H7 (cell line): ENCODE data around the gene NBPF10. TPM values are rescaled to one million over a fixed set of nuclear protein-coding genes. Genes with fewer than 3 reads are reported as not detected.
"Not testable (repeated sequence)": the region's sequence is repeated elsewhere in the genome, so short reads cannot be mapped to it uniquely, and the experiment has no call there.

Experiments
- DNase-seq: peaks from one replicate; pipeline ENCODE4 v3.0.0; 2012
- H3K27me3 ChIP-seq: 2 replicates; pipeline ENCODE4 v1.6.0; 2011; ENCODE audit warnings: mild to moderate bottlenecking, low read length; ENCODE audit not compliant: control insufficient read depth, insufficient read depth
- H3K36me3 ChIP-seq: replicated peaks from 2 replicates; pipeline ENCODE4 v1.5.1; 2011; ENCODE audit warnings: low read length; ENCODE audit not compliant: control insufficient read depth, insufficient read depth
- H3K4me3 ChIP-seq: 2 replicates; pipeline ENCODE4 v1.5.1; 2011; ENCODE audit warnings: low read depth, mild to moderate bottlenecking, control low read depth, low read length, moderate library complexity; ENCODE audit not compliant: insufficient read depth
- total RNA-seq: library from RNA; depleted of rRNA; stranded (reverse); fragments of >200 nt; shearing (Covaris generic); gene quantifications from 2 replicates; pipeline ENCODE4 v1.2.3, GENCODE V29; 2014; rRNA removed

NBPF10 gene, protein sequence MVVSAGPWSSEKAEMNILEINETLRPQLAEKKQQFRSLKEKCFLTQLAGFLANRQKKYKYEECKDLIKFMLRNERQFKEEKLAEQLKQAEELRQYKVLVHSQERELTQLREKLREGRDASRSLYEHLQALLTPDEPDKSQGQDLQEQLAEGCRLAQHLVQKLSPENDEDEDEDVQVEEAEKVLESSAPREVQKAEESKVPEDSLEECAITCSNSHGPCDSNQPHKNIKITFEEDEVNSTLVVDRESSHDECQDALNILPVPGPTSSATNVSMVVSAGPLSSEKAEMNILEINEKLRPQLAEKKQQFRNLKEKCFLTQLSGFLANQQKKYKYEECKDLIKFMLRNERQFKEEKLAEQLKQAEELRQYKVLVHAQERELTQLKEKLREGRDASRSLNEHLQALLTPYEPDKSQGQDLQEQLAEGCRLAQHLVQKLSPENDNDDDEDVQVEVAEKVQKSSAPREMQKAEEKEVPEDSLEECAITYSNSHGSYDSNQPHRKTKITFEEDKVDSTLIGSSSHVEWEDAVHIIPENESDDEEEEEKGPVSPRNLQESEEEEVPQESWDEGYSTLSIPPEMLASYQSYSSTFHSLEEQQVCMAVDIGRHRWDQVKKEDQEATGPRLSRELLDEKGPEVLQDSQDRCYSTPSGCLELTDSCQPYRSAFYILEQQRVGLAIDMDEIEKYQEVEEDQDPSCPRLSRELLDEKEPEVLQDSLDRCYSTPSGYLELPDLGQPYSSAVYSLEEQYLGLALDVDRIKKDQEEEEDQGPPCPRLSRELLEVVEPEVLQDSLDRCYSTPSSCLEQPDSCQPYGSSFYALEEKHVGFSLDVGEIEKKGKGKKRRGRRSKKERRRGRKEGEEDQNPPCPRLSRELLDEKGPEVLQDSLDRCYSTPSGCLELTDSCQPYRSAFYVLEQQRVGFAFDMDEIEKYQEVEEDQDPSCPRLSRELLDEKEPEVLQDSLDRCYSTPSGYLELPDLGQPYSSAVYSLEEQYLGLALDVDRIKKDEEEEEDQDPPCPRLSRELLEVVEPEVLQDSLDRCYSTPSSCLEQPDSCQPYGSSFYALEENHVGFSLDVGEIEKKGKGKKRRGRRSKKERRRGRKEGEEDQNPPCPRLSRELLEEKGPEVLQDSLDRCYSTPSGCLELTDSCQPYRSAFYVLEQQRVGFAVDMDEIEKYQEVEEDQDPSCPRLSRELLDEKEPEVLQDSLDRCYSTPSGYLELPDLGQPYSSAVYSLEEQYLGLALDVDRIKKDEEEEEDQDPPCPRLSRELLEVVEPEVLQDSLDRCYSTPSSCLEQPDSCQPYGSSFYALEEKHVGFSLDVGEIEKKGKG (N-terminal part only)
- total RNA-seq = 0.42 and 0.89 TPM in 2 replicates

DNA sequence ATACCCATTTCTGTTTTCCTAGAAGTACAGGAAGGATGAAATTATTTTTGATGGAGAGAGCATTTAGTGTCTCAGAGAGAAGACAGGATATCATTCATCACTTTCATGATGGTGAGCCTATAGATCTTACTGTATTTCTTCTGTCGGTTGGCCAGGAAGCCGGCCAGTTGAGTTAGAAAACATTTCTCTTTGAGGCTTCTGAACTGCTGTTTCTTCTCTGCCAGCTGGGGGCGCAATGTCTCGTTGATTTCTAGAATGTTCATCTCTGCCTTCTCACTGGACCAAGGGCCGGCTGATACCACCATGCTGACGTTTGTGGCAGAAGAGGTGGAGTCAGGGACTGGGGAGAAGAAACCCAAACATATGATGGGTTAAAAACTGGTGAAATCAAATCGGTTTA, at the start of gene NBPF10:
TSS of gene NBPF10 (minus strand) at position 340 of the 400 bp plus-strand sequence. CDS start at position 305, 35 bp downstream.
- H3K4me3 ChIP-seq, H3K27me3 ChIP-seq, H3K36me3 ChIP-seq, DNase-seq: not testable (repeated sequence)

DNA sequence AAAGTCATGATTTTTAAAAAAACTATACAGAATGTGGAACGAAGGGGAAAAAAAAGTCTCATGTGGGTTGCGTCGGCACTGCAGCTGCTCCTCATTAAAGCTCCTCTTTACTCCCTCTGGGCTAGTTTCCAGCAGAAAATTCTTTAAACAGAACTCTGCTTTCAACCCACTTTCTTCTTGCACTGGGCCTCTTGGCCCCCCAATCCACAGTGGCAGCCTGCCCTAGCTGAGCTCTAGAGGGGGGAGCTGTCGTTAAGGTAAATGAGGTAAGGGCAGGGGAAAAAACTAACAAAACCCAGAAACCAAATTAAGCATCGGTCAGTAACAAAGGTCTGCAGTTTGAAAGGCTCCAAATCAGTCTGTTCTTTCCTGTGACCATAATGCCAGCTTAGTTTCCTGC, 29.9 kb upstream of the NBPF10 start:
- not testable (repeated sequence) for H3K27me3 ChIP-seq, DNase-seq, H3K4me3 ChIP-seq, H3K36me3 ChIP-seq

DNA sequence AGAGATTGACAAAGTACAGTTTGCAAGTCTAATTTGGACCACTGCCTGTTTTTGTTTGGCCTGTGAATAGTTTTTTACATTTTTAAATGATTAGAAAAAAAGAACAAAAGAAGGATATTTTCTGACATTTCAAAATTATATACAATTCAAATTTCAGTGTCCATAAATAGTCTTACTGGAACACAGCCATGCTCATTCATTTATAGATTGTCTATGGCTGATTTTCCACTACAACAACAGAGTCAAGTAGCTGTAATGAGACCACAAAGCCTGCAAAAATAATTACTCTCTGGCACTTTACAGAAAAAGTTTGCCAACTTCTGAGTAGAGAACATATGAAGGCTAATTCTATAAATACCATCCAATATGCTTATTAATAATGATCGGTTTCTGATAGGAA, 23.1 kb upstream of the NBPF10 start:
- H3K36me3 ChIP-seq, DNase-seq, H3K27me3 ChIP-seq, H3K4me3 ChIP-seq: not testable (repeated sequence)

DNA sequence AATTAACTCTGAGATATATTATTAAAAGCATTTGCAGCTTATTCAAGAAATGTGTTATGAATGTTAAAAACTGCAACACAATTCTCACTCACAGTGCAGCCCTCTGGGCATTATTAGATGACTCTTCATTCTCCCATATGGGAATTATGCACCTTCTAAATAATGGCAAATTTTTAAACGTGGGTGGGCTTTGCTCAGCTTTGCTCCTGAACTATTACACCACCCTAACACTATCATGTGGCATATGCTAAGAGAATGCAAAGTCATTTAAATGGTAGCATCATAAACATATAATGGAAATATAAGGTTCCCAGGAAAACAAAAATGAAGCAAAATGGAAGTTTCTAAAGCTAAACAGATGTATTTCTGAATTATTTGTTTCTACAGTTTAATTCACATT, 22.7 kb upstream of the NBPF10 start:
- not testable (repeated sequence) for H3K4me3 ChIP-seq, DNase-seq, H3K36me3 ChIP-seq, H3K27me3 ChIP-seq

Other genes with a start within 250 kb of the NBPF10 start
- gene ITGA10, start 234.8 kb downstream of the NBPF10 start, total RNA-seq = 0.10 and 0.22 TPM in 2 replicates
- 22.9 and 28.0 TPM in 2 replicates for gene PEX11B, start 226.1 kb downstream of the NBPF10 start, total RNA-seq
- gene RBM8A, start 217.3 kb downstream of the NBPF10 start, total RNA-seq = 181 and 214 TPM in 2 replicates
- gene LIX1L, start 186.8 kb downstream of the NBPF10 start, total RNA-seq = 23.0 and 24.3 TPM in 2 replicates
- 0.52 and 0.62 TPM in 2 replicates for gene ANKRD34A, start 180.2 kb downstream of the NBPF10 start, total RNA-seq
- 6.3 and 11.6 TPM in 2 replicates for gene POLR3GL, start 180.1 kb downstream of the NBPF10 start, total RNA-seq
- gene TXNIP, start 148.2 kb downstream of the NBPF10 start, total RNA-seq = 24.6 and 90.7 TPM in 2 replicates
- gene HJV, start 123.1 kb downstream of the NBPF10 start, total RNA-seq = 0.24 and 1.2 TPM in 2 replicates
- gene NOTCH2NLA, start 84.2 kb upstream of the NBPF10 start, total RNA-seq = 16.3 and 18.4 TPM in 2 replicates